Nephron progenitor cell (in vitro differentiated cells): Measurements from ENCODE around the gene ITSN2.

ENCODE experiments used
- DNase-seq: peaks from one replicate; pipeline ENCODE4 v3.0.0; 2021
- H3K27ac Mint-ChIP-seq: 2 replicates; pipeline ENCODE4 v1.8.0; 2021; ENCODE audit warnings: mild to moderate bottlenecking, moderate library complexity, mixed read lengths
- H3K27me3 Mint-ChIP-seq: 2 replicates; pipeline ENCODE4 v1.8.0; 2021; ENCODE audit warnings: mild to moderate bottlenecking, low read depth, mixed read lengths; ENCODE audit not compliant: poor library complexity
- H3K36me3 Mint-ChIP-seq: 2 replicates; pipeline ENCODE4 v1.8.0; 2021; ENCODE audit warnings: low read depth, mixed read lengths
- H3K4me1 Mint-ChIP-seq: 2 replicates; pipeline ENCODE4 v1.8.0; 2021; ENCODE audit warnings: mixed read lengths
- H3K4me3 Mint-ChIP-seq: 2 replicates; pipeline ENCODE4 v1.8.0; 2021; ENCODE audit warnings: mild to moderate bottlenecking, moderate library complexity, mixed read lengths
- H3K9me3 Mint-ChIP-seq: 2 replicates; pipeline ENCODE4 v1.8.0; 2021; ENCODE audit warnings: mild to moderate bottlenecking, moderate library complexity, mixed read lengths
- CTCF ChIP-seq: fragments of 200-600 bp; sonication (generic); IDR thresholded peaks from 2 replicates; pipeline ENCODE4 v1.5.0; 2021; ENCODE audit warnings: antibody characterized with exemption

ITSN2 gene

GRCh38 chr2:24334245-24334633, 26.1 kb downstream of the ITSN2 start:
- no peaks in the 10 kb centered on the region for H3K36me3 Mint-ChIP-seq
- no peak for DNase-seq
- no peak for TF ChIP-seq CTCF
- H3K4me1 Mint-ChIP-seq: peaks cover 11% of the 10 kb centered on the region
- H3K4me3 Mint-ChIP-seq: no peak overlapping the region
- H3K27ac Mint-ChIP-seq: no peak overlapping the region
- H3K9me3 Mint-ChIP-seq: peaks cover 6% of the 10 kb centered on the region
- H3K27me3 Mint-ChIP-seq: peaks cover 3% of the 10 kb centered on the region

GRCh38 chr2:24332791-24333540, 27.4 kb downstream of the ITSN2 start:
- no peak overlapping the region for H3K4me3 Mint-ChIP-seq
- H3K4me1 Mint-ChIP-seq: peaks cover 8% of the 10 kb centered on the region
- H3K36me3 Mint-ChIP-seq: no peaks in the 10 kb centered on the region
- peaks cover 6% of the 10 kb centered on the region for H3K9me3 Mint-ChIP-seq
- H3K27me3 Mint-ChIP-seq: no peaks in the 10 kb centered on the region
- TF ChIP-seq CTCF: no peak
- H3K27ac Mint-ChIP-seq: peak overlapping the region; percentile 80
- DNase-seq: no peak

GRCh38 chr2:24330161-24330560, 30.2 kb downstream of the ITSN2 start:
- TF ChIP-seq CTCF: no peak
- H3K27me3 Mint-ChIP-seq: no peaks in the 10 kb centered on the region
- H3K9me3 Mint-ChIP-seq: no peaks in the 10 kb centered on the region
- peaks cover 10% of the 10 kb centered on the region for H3K4me1 Mint-ChIP-seq
- H3K27ac Mint-ChIP-seq: peak overlapping the region; percentile 83
- DNase-seq: no peak
- no peak overlapping the region for H3K4me3 Mint-ChIP-seq
- no peaks in the 10 kb centered on the region for H3K36me3 Mint-ChIP-seq

- no peak overlapping the region for H3K27ac Mint-ChIP-seq
- H3K4me3 Mint-ChIP-seq: no peak overlapping the region
- DNase-seq: no peak
- H3K4me1 Mint-ChIP-seq: peaks cover 10% of the 10 kb centered on the region
- H3K36me3 Mint-ChIP-seq: no peaks in the 10 kb centered on the region
- no peaks in the 10 kb centered on the region for H3K9me3 Mint-ChIP-seq
- H3K27me3 Mint-ChIP-seq: no peaks in the 10 kb centered on the region
- TF ChIP-seq CTCF: no peak
Measured at GRCh38 chr2:24329700-24330099, 30.6 kb downstream of the ITSN2 start.

- Mint-ChIP-seq H3K27me3 (no peaks in the 10 kb centered on the region), H3K27ac (no peak overlapping the region), H3K4me3 (no peak overlapping the region), H3K4me1 (peaks cover 10% of the 10 kb centered on the region), H3K36me3 (no peaks in the 10 kb centered on the region), H3K9me3 (no peaks in the 10 kb centered on the region)
- TF ChIP-seq CTCF: no peak
- no peak for DNase-seq
Measured at GRCh38 chr2:24328010-24328409, 32.3 kb downstream of the ITSN2 start.

- peaks cover 18% of the 10 kb centered on the region for H3K9me3 Mint-ChIP-seq
- H3K4me1 Mint-ChIP-seq: peaks cover 7% of the 10 kb centered on the region
- no peak overlapping the region for H3K4me3 Mint-ChIP-seq
- DNase-seq: no peak
- no peak overlapping the region for H3K27ac Mint-ChIP-seq
- no peaks in the 10 kb centered on the region for H3K27me3 Mint-ChIP-seq
- no peak for TF ChIP-seq CTCF
- H3K36me3 Mint-ChIP-seq: peaks cover 19% of the 10 kb centered on the region
Measured at GRCh38 chr2:24317491-24317920, 42.8 kb downstream of the ITSN2 start.
